B cell (primary cell): ENCODE measurements around the gene ACAD11. TPM values are rescaled to one million over a fixed set of nuclear protein-coding genes. Genes with fewer than 3 reads are reported as not detected.
A peak's percentile ranks its signal among the peaks of the same experiment; 100 is the strongest.

ENCODE experiments used
- ATAC-seq: fragments of 200-7000 bp; cut with Tn5 transposase; one replicate; pipeline ENCODE4 v1.10.0; 2021; ENCODE audit warnings: low read depth, mild to moderate bottlenecking, moderate number of reproducible peaks, moderate library complexity
- CTCF ChIA-PET: fragments of 350-600 bp; sonication (Branson Sonifier 250); formaldehyde crosslinking; loops from one replicate; lab custom pipeline; 2021; ENCODE audit warnings: antibody characterized with exemption, inconsistent platforms; lab: Charles Lee
- POLR2A ChIA-PET: fragments of 350-600 bp; sonication (Branson Sonifier 250); formaldehyde crosslinking; loops from one replicate; lab custom pipeline; 2021; ENCODE audit warnings: antibody characterized with exemption; lab: Charles Lee
- DNase-seq: peaks from one replicate; pipeline ENCODE4 v3.0.0; 2013
- H2AFZ ChIP-seq: 2 replicates; pipeline ENCODE4 v1.6.1; 2012; ENCODE audit warnings: mild to moderate bottlenecking, low read depth, low read length; ENCODE audit not compliant: insufficient read depth, poor library complexity, severe bottlenecking
- H3K27ac ChIP-seq, 2 donors: 1 replicate in 1 of 2; 2 replicates in 1 of 2; pipeline ENCODE4 v1.5.1; 2012 to 2013; ENCODE audit warnings: low read length in 2 of 2, mild to moderate bottlenecking in 2 of 2, moderate library complexity in 1 of 2
- H3K27me3 ChIP-seq, 4 experiments: fragments of 200-600 bp in 1 of 4; sonication (generic) in 1 of 4; replicated peaks in 1 of 4; 1 replicate in 2 of 4; 2 replicates in 2 of 4; pipeline versions ENCODE4 v1.6.1 to v1.7.0; 2013 to 2016; ENCODE audit warnings: low read length in 3 of 4, mild to moderate bottlenecking in 2 of 4, mixed read lengths in 1 of 4, moderate library complexity in 1 of 4; ENCODE audit not compliant: insufficient read depth in 4 of 4, control insufficient read depth in 3 of 4; ENCODE audit errors: control extremely low read depth in 1 of 4
- H3K36me3 ChIP-seq, 2 experiments: replicated peaks in 1 of 2; 1 replicate in 1 of 2; 2 replicates in 1 of 2; pipeline versions ENCODE4 v1.6.1 to v1.7.1; 2013; ENCODE audit warnings: low read length in 1 of 2; ENCODE audit not compliant: insufficient read depth in 2 of 2, control insufficient read depth in 1 of 2; ENCODE audit errors: control extremely low read depth in 1 of 2, extremely low read depth in 1 of 2
- H3K4me1 ChIP-seq, 2 donors: fragments of 200-600 bp in 1 of 2; sonication (generic) in 1 of 2; 1 replicate in 1 of 2; 2 replicates in 1 of 2; pipeline versions ENCODE4 v1.5.1 to v1.6.1; 2013 to 2017; ENCODE audit warnings: low read length in 2 of 2; ENCODE audit not compliant: control insufficient read depth in 2 of 2, insufficient read depth in 2 of 2
- H3K4me2 ChIP-seq: replicated peaks from 2 replicates; pipeline ENCODE3; 2012; ENCODE audit warnings: mild to moderate bottlenecking, low read depth, low read length; ENCODE audit not compliant: poor library complexity, severe bottlenecking
- H3K4me3 ChIP-seq, 5 experiments: fragments of 200-600 bp in 1 of 5; sonication (generic) in 1 of 5; 1 replicate in 3 of 5; 2 replicates in 2 of 5; pipeline versions ENCODE4 v1.5.1 to v1.7.0; 2011 to 2016; ENCODE audit warnings: low read length in 4 of 5, mild to moderate bottlenecking in 4 of 5, low read depth in 2 of 5, control low read depth in 1 of 5, moderate library complexity in 1 of 5; ENCODE audit not compliant: insufficient read depth in 1 of 5; ENCODE audit errors: control extremely low read depth in 1 of 5, extremely low read depth in 1 of 5
- H3K79me2 ChIP-seq: fragments of 200-600 bp; sonication (generic); one replicate; pipeline ENCODE4 v1.6.0; 2016; ENCODE audit warnings: low read length; ENCODE audit not compliant: control insufficient read depth, insufficient read depth
- H3K9ac ChIP-seq: fragments of 200-600 bp; sonication (generic); 2 replicates; pipeline ENCODE4 v1.6.1; 2017; ENCODE audit warnings: mild to moderate bottlenecking, low read length, moderate library complexity
- H3K9me3 ChIP-seq, 3 donors: one replicate each; pipeline versions ENCODE4 v1.6.1 to v1.7.1; 2013; ENCODE audit warnings: low read length in 2 of 3; ENCODE audit not compliant: control insufficient read depth in 2 of 3, insufficient read depth in 1 of 3; ENCODE audit errors: control extremely low read depth in 1 of 3
- H4K20me1 ChIP-seq: 2 replicates; pipeline ENCODE4 v1.6.0; 2012; ENCODE audit warnings: mild to moderate bottlenecking, low read length; ENCODE audit not compliant: insufficient read depth, control insufficient read depth, poor library complexity, severe bottlenecking
- H3K27ac Mint-ChIP-seq: one replicate; pipeline ENCODE4 v1.8.0; 2021; ENCODE audit warnings: mixed read lengths
- H3K27me3 Mint-ChIP-seq: one replicate; pipeline ENCODE4 v1.8.0; 2021; ENCODE audit warnings: mixed read lengths
- H3K4me1 Mint-ChIP-seq: one replicate; pipeline ENCODE4 v1.8.0; 2021; ENCODE audit warnings: mixed read lengths
- H3K4me3 Mint-ChIP-seq: one replicate; pipeline ENCODE4 v1.8.0; 2021; ENCODE audit warnings: mixed read lengths
- H3K9me3 Mint-ChIP-seq: one replicate; pipeline ENCODE4 v1.8.0; 2022; ENCODE audit warnings: mixed read lengths; ENCODE audit not compliant: insufficient read depth
- EZH2 ChIP-seq: IDR thresholded peaks from 2 replicates; pipeline ENCODE4 v1.6.1; 2012; ENCODE audit warnings: borderline replicate concordance, low read depth, mild to moderate bottlenecking, moderate library complexity, low read length; ENCODE audit not compliant: insufficient read depth, poor library complexity, severe bottlenecking
- WGBS: methylation state at CpG from one replicate; pipeline ENCODE4 v1.1.5; 2013; ENCODE audit warnings: missing lambda C conversion rate; ENCODE audit not compliant: insufficient coverage; 5-methylcytosine and 5-hydroxymethylcytosine counted together
- intact Hi-C: fragments of 100-400 bp; cut with micrococcal nuclease; formaldehyde crosslinking; loops from one replicate; pipeline ENCODE4 v1.10.0; 2022
- polyA plus RNA-seq: library from polyadenylated mRNA; depleted of rRNA; stranded (reverse); fragments of >200 nt; gene quantifications from 2 replicates; pipeline ENCODE4 v1.2.3, GENCODE V29; 2012
- total RNA-seq, 2 donors: library from RNA; stranded (reverse); fragments of 120-200 nt in 1 of 2; gene quantifications; 1 replicate in 1 of 2; 2 replicates in 1 of 2; pipeline versions ENCODE4 v1.2.3 to v1.2.4, GENCODE V29; 2013 to 2022
- TF ChIP-seq, protein P1 (sequence below): fragments of 200-600 bp; IDR thresholded peaks from one replicate; pipeline ENCODE4 v1.8.0; 2022; ENCODE audit warnings: antibody characterized with exemption, mild to moderate bottlenecking

ACAD11 gene
- total and polyA plus RNA-seq, 2 donors (not counting 1 experiment from before 2014, with no cell fraction given), result 23.4 to 26.9 TPM

DNA sequence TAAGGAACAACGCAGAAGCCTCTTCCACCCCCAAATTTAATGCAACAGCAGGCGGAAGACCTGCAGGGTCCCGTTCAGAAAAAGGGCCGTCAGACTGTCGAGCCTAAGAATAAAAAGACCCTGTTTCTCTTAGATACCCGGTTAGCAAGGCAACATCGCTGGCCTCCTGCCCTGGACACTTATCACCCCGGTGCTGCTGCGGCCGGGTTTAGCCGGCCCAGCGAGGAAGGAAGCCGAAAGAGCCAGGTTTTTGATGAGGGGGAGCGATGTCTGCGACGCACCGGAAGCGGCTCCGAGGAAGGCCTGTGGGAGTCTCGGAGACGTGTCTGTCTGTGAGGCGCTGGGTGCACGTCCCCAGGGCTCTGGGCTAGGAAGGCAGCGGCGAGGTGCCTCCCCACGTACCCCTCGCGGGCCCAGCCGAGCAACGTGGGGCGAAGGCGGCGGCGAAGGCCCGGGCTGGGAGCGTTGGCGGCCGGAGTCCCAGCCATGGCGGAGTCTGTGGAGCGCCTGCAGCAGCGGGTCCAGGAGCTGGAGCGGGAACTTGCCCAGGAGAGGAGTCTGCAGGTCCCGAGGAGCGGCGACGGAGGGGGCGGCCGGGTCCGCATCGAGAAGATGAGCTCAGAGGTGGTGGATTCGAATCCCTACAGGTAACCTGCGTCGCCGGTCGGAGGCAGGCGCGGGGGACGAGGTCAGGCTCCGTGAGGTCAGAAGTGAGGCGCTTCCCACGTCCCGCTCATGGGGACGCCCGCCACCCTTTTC is 622 bp upstream of the ACAD11 start, which contains the start of gene UBA5:
UBA5 (plus strand) TSS at position 278 of the 759 bp plus-strand sequence; CDS start at position 487, 209 bp downstream.
- DNase-seq, result peak; percentile 84
- Histone ChIP-seq H3K27ac (peak within 1 kb of the TSS; percentile 69 to 80), H3K9ac (peak within 1 kb of the TSS; percentile 76), H3K27me3 (no peaks in the 10 kb centered on the region), H3K4me1 (peaks cover 15 to 21% of the 10 kb centered on the region in 2 donors), H2AFZ (peak within 1 kb of the TSS; percentile 89), H3K4me2 (peak within 1 kb of the TSS; percentile 82), H3K9me3 (no peaks in the 10 kb centered on the region), H4K20me1 (no peaks in the 10 kb centered on the region), H3K4me3 (peak within 1 kb of the TSS; percentile 67 to 97 (median 77)), H3K36me3 (no peaks in the 10 kb centered on the region), H3K79me2 (peaks cover 40% of the 10 kb centered on the region)
- no peak for TF ChIP-seq EZH2
- TF ChIP-seq, protein P1, sequence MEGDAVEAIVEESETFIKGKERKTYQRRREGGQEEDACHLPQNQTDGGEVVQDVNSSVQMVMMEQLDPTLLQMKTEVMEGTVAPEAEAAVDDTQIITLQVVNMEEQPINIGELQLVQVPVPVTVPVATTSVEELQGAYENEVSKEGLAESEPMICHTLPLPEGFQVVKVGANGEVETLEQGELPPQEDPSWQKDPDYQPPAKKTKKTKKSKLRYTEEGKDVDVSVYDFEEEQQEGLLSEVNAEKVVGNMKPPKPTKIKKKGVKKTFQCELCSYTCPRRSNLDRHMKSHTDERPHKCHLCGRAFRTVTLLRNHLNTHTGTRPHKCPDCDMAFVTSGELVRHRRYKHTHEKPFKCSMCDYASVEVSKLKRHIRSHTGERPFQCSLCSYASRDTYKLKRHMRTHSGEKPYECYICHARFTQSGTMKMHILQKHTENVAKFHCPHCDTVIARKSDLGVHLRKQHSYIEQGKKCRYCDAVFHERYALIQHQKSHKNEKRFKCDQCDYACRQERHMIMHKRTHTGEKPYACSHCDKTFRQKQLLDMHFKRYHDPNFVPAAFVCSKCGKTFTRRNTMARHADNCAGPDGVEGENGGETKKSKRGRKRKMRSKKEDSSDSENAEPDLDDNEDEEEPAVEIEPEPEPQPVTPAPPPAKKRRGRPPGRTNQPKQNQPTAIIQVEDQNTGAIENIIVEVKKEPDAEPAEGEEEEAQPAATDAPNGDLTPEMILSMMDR, result no peak
- peak within 1 kb of the TSS; percentile 97 for H3K4me3 Mint-ChIP-seq
- POLR2A ChIA-PET, result no interaction called here
- no peaks in the 10 kb centered on the region for H3K9me3 Mint-ChIP-seq
- WGBS, result under 1% methylated on average over 64 of the region's 64 CpGs
- intact Hi-C loops, result loop anchor here (5.0 kb wide), 2 partner anchors 243 to 1158 kb away; partner anchors contain the start of genes DNAJC13 and MRPL3
- peaks cover 33% of the 10 kb centered on the region for H3K4me1 Mint-ChIP-seq
- no peaks in the 10 kb centered on the region for H3K27me3 Mint-ChIP-seq
- H3K27ac Mint-ChIP-seq, result peak within 1 kb of the TSS; percentile 95
- ATAC-seq, result peak; percentile 71
- CTCF ChIA-PET, result interaction anchor here (1.5 kb wide), 2 partner anchors 13 kb away, joined by 3 to 4 read pairs; no protein-coding TSS in a partner anchor
